GM23338 (cell line): ENCODE results near the gene GLB1L. TPM values are rescaled to one million over a fixed set of nuclear protein-coding genes. Genes with fewer than 3 reads are reported as not detected.

Experiments
- ATAC-seq: fragments of 200-7000 bp; cut with Tn5 transposase; 3 replicates; pipeline ENCODE4 v1.9.1; 2020
- DNase-seq: peaks from one replicate; pipeline ENCODE4 v3.0.0-alpha.2; 2015; ENCODE audit warnings: low spot score
- H2AFZ ChIP-seq: fragments of 200-600 bp; sonication (generic); 2 replicates; pipeline ENCODE4 v1.8.0; 2016; ENCODE audit warnings: antibody characterized with exemption, mild to moderate bottlenecking, moderate library complexity
- H3F3A ChIP-seq: fragments of 200-600 bp; sonication (generic); replicated peaks from 2 replicates; pipeline ENCODE4 v1.8.0; 2017; ENCODE audit warnings: antibody characterized with exemption, mixed run types, low read depth
- H3K27ac ChIP-seq: fragments of 200-600 bp; sonication (generic); 2 replicates; pipeline ENCODE4 v1.6.1; 2016; ENCODE audit warnings: low read depth
- H3K27me3 ChIP-seq: fragments of 200-600 bp; sonication (generic); 2 replicates; pipeline ENCODE4 v1.8.0; 2016; ENCODE audit warnings: mild to moderate bottlenecking, mixed run types, moderate library complexity; ENCODE audit not compliant: insufficient read depth
- H3K36me3 ChIP-seq: fragments of 200-600 bp; sonication (generic); 2 replicates; pipeline ENCODE4 v1.8.0; 2016; ENCODE audit warnings: mild to moderate bottlenecking; ENCODE audit not compliant: insufficient read depth
- H3K4me1 ChIP-seq: fragments of 200-600 bp; sonication (generic); 2 replicates; pipeline ENCODE4 v1.8.0; 2016; ENCODE audit warnings: mild to moderate bottlenecking, moderate library complexity; ENCODE audit not compliant: insufficient read depth
- H3K4me2 ChIP-seq: fragments of 200-600 bp; sonication (generic); 2 replicates; pipeline ENCODE4 v1.7.1; 2017; ENCODE audit warnings: mixed run types
- H3K4me3 ChIP-seq: fragments of 200-600 bp; sonication (generic); 2 replicates; pipeline ENCODE4 v1.6.1; 2016; ENCODE audit warnings: mixed run types
- H3K79me2 ChIP-seq: fragments of 200-600 bp; sonication (generic); replicated peaks from 2 replicates; pipeline ENCODE4 v1.8.0; 2017; ENCODE audit warnings: mild to moderate bottlenecking; ENCODE audit not compliant: insufficient read depth
- H3K9me2 ChIP-seq: fragments of 200-600 bp; sonication (generic); 2 replicates; pipeline ENCODE4 v1.8.0; 2017; ENCODE audit not compliant: insufficient read depth
- H4K20me1 ChIP-seq: fragments of 200-600 bp; sonication (generic); replicated peaks from 2 replicates; pipeline ENCODE4 v1.8.0; 2017; ENCODE audit warnings: mild to moderate bottlenecking; ENCODE audit not compliant: insufficient read depth
- H3K27ac Mint-ChIP-seq: 2 replicates; pipeline ENCODE4 v1.8.0; 2020; ENCODE audit warnings: inconsistent platforms, mild to moderate bottlenecking, moderate library complexity, mixed read lengths
- H3K27me3 Mint-ChIP-seq: 3 replicates; pipeline ENCODE4 v1.8.0; 2022; ENCODE audit warnings: low read depth, mild to moderate bottlenecking, moderate library complexity, mixed read lengths, inconsistent platforms; ENCODE audit not compliant: insufficient read depth, poor library complexity
- H3K36me3 Mint-ChIP-seq: 3 replicates; pipeline ENCODE4 v1.8.0; 2021; ENCODE audit warnings: low read depth, mild to moderate bottlenecking, inconsistent platforms, moderate library complexity, mixed read lengths
- H3K4me1 Mint-ChIP-seq: 3 replicates; pipeline ENCODE4 v1.8.0; 2020; ENCODE audit warnings: mild to moderate bottlenecking, inconsistent platforms, mixed read lengths
- H3K4me3 Mint-ChIP-seq: 3 replicates; pipeline ENCODE4 v1.8.0; 2021; ENCODE audit warnings: moderate library complexity, mild to moderate bottlenecking, inconsistent platforms, mixed read lengths
- H3K9me3 Mint-ChIP-seq: 3 replicates; pipeline ENCODE4 v1.8.0; 2020; ENCODE audit warnings: moderate library complexity, mild to moderate bottlenecking, inconsistent platforms, mixed read lengths
- ETS1 ChIP-seq: IDR thresholded peaks from 2 replicates; pipeline ENCODE4 v1.6.1; 2016; ENCODE audit warnings: antibody characterized with exemption
- JUNB ChIP-seq: IDR thresholded peaks from one replicate; pipeline ENCODE4 v1.6.1; 2016; ENCODE audit warnings: antibody characterized with exemption; ENCODE audit not compliant: unreplicated experiment
- NANOG ChIP-seq: IDR thresholded peaks from 2 replicates; pipeline ENCODE4 v1.6.1; 2016; ENCODE audit warnings: antibody characterized with exemption, borderline replicate concordance
- STAT1 ChIP-seq: IDR thresholded peaks from one replicate; pipeline ENCODE4 v1.6.1; 2016; ENCODE audit warnings: antibody characterized with exemption; ENCODE audit not compliant: unreplicated experiment
- ZNF331 ChIP-seq: fragments of 250-450 bp; sonication (Bioruptor Pico); IDR thresholded peaks from 2 replicates; pipeline ENCODE4 v1.5.0; 2020; ENCODE audit warnings: low read depth, mild to moderate bottlenecking, moderate library complexity
- ZNF462 ChIP-seq: fragments of 250-450 bp; sonication (Bioruptor Pico); IDR thresholded peaks from 2 replicates; pipeline ENCODE4 v1.5.0; 2020; ENCODE audit warnings: mild to moderate bottlenecking, moderate library complexity
- polyA plus RNA-seq: library from polyadenylated mRNA; unstranded; fragments of >200 nt; fragmentation: Nextera tagmentation; extraction: Ambion mirVana; gene quantifications from 2 replicates; pipeline ENCODE4 v1.2.1, GENCODE V29; 2016
- total RNA-seq: library from RNA; depleted of rRNA; stranded (reverse); fragments of >200 nt; shearing (Covaris generic); gene quantifications from 2 replicates; pipeline ENCODE4 v1.2.3, GENCODE V29; 2014

Gene GLB1L
- total and polyA plus RNA-seq, 2 experiments from 2014 or later = 1.7 to 5.4 TPM

GRCh38 chr2:219216535-219216915, 28.7 kb downstream of the GLB1L start:
- peaks cover 17% of the 10 kb centered on the region for H3K4me1 ChIP-seq

More at GRCh38 chr2:219216535-219216915, 28.7 kb downstream of the GLB1L start:
- H3K27me3 ChIP-seq = no peaks in the 10 kb centered on the region
- H3K4me3 ChIP-seq = no peak overlapping the region
- H4K20me1 ChIP-seq = no peaks in the 10 kb centered on the region
- no peaks in the 10 kb centered on the region for H3K9me3 Mint-ChIP-seq
- no peaks in the 10 kb centered on the region for H3K79me2 ChIP-seq
- peak overlapping the region; percentile 86 for H3K27ac Mint-ChIP-seq
- no peak overlapping the region for H2AFZ ChIP-seq
- peaks cover 17% of the 10 kb centered on the region for H3K27me3 Mint-ChIP-seq
- H3F3A ChIP-seq = peaks cover 9% of the 10 kb centered on the region; the same call in 1 of the 2 replicates
- H3K4me3 Mint-ChIP-seq = peak overlapping the region; percentile 45; the same call in 2 of the 3 replicates
- DNase-seq (no peak), ATAC-seq (no peak)
- peaks cover 21% of the 10 kb centered on the region for H3K4me1 Mint-ChIP-seq
- H3K36me3 Mint-ChIP-seq = peaks cover 51% of the 10 kb centered on the region
- peaks cover 3% of the 10 kb centered on the region; the same call in 1 of the 2 replicates for H3K36me3 ChIP-seq
- H3K9me2 ChIP-seq = no peaks in the 10 kb centered on the region
- H3K4me2 ChIP-seq = no peak overlapping the region; the same call in 1 of the 2 replicates
- H3K27ac ChIP-seq = no peak overlapping the region
- TF ChIP-seq ZNF331 (CRISPR knock-in tag) (no peak), NANOG (no peak), JUNB (no peak), STAT1 (no peak), ZNF462 (CRISPR knock-in tag) (no peak), ETS1 (no peak)
